CD14-positive monocyte (primary cell): ENCODE measurements around the gene KCNJ6. TPM values are rescaled to one million over a fixed set of nuclear protein-coding genes. Genes with fewer than 3 reads are reported as not detected.

Source experiments
- DNase-seq, 3 donors: peaks; one replicate each; pipeline ENCODE4 v3.0.0-alpha.2; 2011 to 2022
- H2AFZ ChIP-seq: 2 replicates; pipeline ENCODE4 v1.6.0; 2012; ENCODE audit warnings: mild to moderate bottlenecking, low read depth, low read length, inconsistent platforms; ENCODE audit not compliant: insufficient read depth, poor library complexity, severe bottlenecking
- H3K27ac ChIP-seq, 2 donors: 1 replicate in 1 of 2; 2 replicates in 1 of 2; pipeline ENCODE4 v1.5.1; 2012 to 2013; ENCODE audit warnings: low read length in 2 of 2, control low read depth in 1 of 2, inconsistent platforms in 1 of 2, low read depth in 1 of 2, mild to moderate bottlenecking in 1 of 2
- H3K27me3 ChIP-seq, 2 donors: one replicate each; pipeline versions ENCODE4 v1.6.0 to v1.6.1; 2011 to 2013; ENCODE audit warnings: low read length in 2 of 2; ENCODE audit not compliant: control insufficient read depth in 2 of 2, insufficient read depth in 2 of 2
- H3K36me3 ChIP-seq, 2 donors: replicated peaks in 1 of 2; 1 replicate in 1 of 2; 2 replicates in 1 of 2; pipeline versions ENCODE4 v1.5.1 to v1.6.1; 2012 to 2013; ENCODE audit warnings: low read length in 2 of 2, control low read depth in 1 of 2, inconsistent platforms in 1 of 2, mild to moderate bottlenecking in 1 of 2; ENCODE audit not compliant: insufficient read depth in 2 of 2, control insufficient read depth in 1 of 2
- H3K4me1 ChIP-seq, 2 donors: 1 replicate in 1 of 2; 2 replicates in 1 of 2; pipeline versions ENCODE4 v1.5.1 to v1.6.1; 2012 to 2013; ENCODE audit warnings: low read length in 2 of 2, control low read depth in 1 of 2, inconsistent platforms in 1 of 2, mild to moderate bottlenecking in 1 of 2, moderate library complexity in 1 of 2; ENCODE audit not compliant: insufficient read depth in 2 of 2, control insufficient read depth in 1 of 2
- H3K4me2 ChIP-seq: replicated peaks from 2 replicates; pipeline ENCODE3; 2012; ENCODE audit warnings: low read length, moderate library complexity, mild to moderate bottlenecking; ENCODE audit not compliant: poor library complexity, severe bottlenecking; ENCODE audit errors: extremely low read depth
- H3K4me3 ChIP-seq, 3 experiments: fragments of 200-600 bp in 1 of 3; sonication (generic) in 1 of 3; replicated peaks in 1 of 3; 1 replicate in 2 of 3; 2 replicates in 1 of 3; pipeline ENCODE4 v1.5.1; 2011 to 2013; ENCODE audit warnings: low read length in 3 of 3, mild to moderate bottlenecking in 3 of 3, control low read depth in 2 of 3, low read depth in 2 of 3, inconsistent platforms in 1 of 3, moderate library complexity in 1 of 3
- H3K79me2 ChIP-seq: 2 replicates; pipeline ENCODE4 v1.6.0; 2012; ENCODE audit warnings: mild to moderate bottlenecking, control low read depth, inconsistent platforms, low read length, moderate library complexity; ENCODE audit not compliant: insufficient read depth
- H3K9ac ChIP-seq: 2 replicates; pipeline ENCODE4 v1.6.0; 2017; ENCODE audit warnings: low read length, mild to moderate bottlenecking; ENCODE audit not compliant: insufficient read depth, poor library complexity, severe bottlenecking
- H3K9me3 ChIP-seq, 2 donors: replicated peaks in 1 of 2; 1 replicate in 1 of 2; 2 replicates in 1 of 2; pipeline versions ENCODE4 v1.5.1 to v1.6.1; 2012 to 2013; ENCODE audit warnings: low read length in 2 of 2, control low read depth in 1 of 2; ENCODE audit not compliant: control insufficient read depth in 1 of 2, insufficient read depth in 1 of 2
- H4K20me1 ChIP-seq: 2 replicates; pipeline ENCODE4 v1.6.0; 2012; ENCODE audit warnings: mild to moderate bottlenecking, low read length, control low read depth, moderate library complexity; ENCODE audit not compliant: insufficient read depth
- H3K27ac Mint-ChIP-seq, 7 donors: one replicate each; pipeline ENCODE4 v1.8.0; 2020; ENCODE audit warnings: mild to moderate bottlenecking in 7 of 7, mixed read lengths in 7 of 7, moderate library complexity in 6 of 7, inconsistent platforms in 2 of 7
- H3K27me3 Mint-ChIP-seq, 3 donors: one replicate each; pipeline ENCODE4 v1.8.0; 2021 to 2022; ENCODE audit warnings: low read depth in 3 of 3, mild to moderate bottlenecking in 3 of 3, mixed read lengths in 3 of 3, moderate library complexity in 3 of 3, inconsistent platforms in 1 of 3
- H3K36me3 Mint-ChIP-seq, 2 donors: one replicate each; pipeline ENCODE4 v1.8.0; 2020; ENCODE audit warnings: mixed read lengths in 2 of 2, inconsistent platforms in 1 of 2, mild to moderate bottlenecking in 1 of 2
- H3K4me1 Mint-ChIP-seq: one replicate; pipeline ENCODE4 v1.8.0; 2020; ENCODE audit warnings: mild to moderate bottlenecking, mixed read lengths
- H3K4me3 Mint-ChIP-seq, 2 donors: one replicate each; pipeline ENCODE4 v1.8.0; 2020; ENCODE audit warnings: mild to moderate bottlenecking in 2 of 2, mixed read lengths in 2 of 2, moderate library complexity in 1 of 2
- H3K9me3 Mint-ChIP-seq, 7 donors: one replicate each; pipeline ENCODE4 v1.8.0; 2020 to 2022; ENCODE audit warnings: mixed read lengths in 7 of 7, mild to moderate bottlenecking in 6 of 7, moderate library complexity in 6 of 7, inconsistent platforms in 2 of 7
- WGBS: methylation state at CpG from one replicate; pipeline ENCODE4 v1.1.5; 2013; ENCODE audit warnings: missing lambda C conversion rate; ENCODE audit not compliant: insufficient coverage; 5-methylcytosine and 5-hydroxymethylcytosine counted together
- intact Hi-C, 2 donors: fragments of 100-400 bp; cut with micrococcal nuclease; formaldehyde crosslinking; loops; one replicate each; pipeline versions ENCODE4 v1.15.0 to v1.15.1; 2023
- polyA plus RNA-seq, 3 donors: library from polyadenylated mRNA; depleted of rRNA in 1 of 3; unstranded in 2 of 3; stranded (reverse) in 1 of 3; fragments of 300-500 nt in 2 of 3; fragments of >200 nt in 1 of 3; fragmentation: Illumina TruSeq in 2 of 3; gene quantifications; 1 replicate in 2 of 3; 2 replicates in 1 of 3; pipeline ENCODE4 v1.2.3, GENCODE V29; 2012 to 2021
- TF ChIP-seq, protein P1 (sequence below): fragments of 200-600 bp; IDR thresholded peaks from one replicate; pipeline ENCODE4 v1.8.0; 2022; ENCODE audit warnings: antibody characterized with exemption, mild to moderate bottlenecking

KCNJ6 gene
- polyA plus RNA-seq, 3 donors: not detected

- H3K4me3 ChIP-seq: no peak overlapping the region
- no peaks in the 10 kb centered on the region for H3K4me1 ChIP-seq
- Mint-ChIP-seq H3K4me1 (no peaks in the 10 kb centered on the region), H3K4me3 (peak overlapping the region in 1 of 2 donors; percentile 13), H3K27ac (no peak overlapping the region), H3K9me3 (peaks cover 2 to 21% (median 10%) of the 10 kb centered on the region in 7 donors), H3K36me3 (no peaks in the 10 kb centered on the region), H3K27me3 (peaks cover 3 to 9% (median 6%) of the 10 kb centered on the region in 3 donors)
- no peak overlapping the region for H2AFZ ChIP-seq
- peak in 1 of 3 donors; percentile 14 for DNase-seq
- H4K20me1 ChIP-seq: no peaks in the 10 kb centered on the region
- 60% methylated on average over 6 of the region's 12 CpGs for WGBS
- H3K79me2 ChIP-seq: no peaks in the 10 kb centered on the region
- H3K9me3 ChIP-seq: peaks cover 0 to 5% of the 10 kb centered on the region in 2 donors
- intact Hi-C loops: no loop called here
- no peak overlapping the region for H3K4me2 ChIP-seq
- peaks cover 3 to 13% of the 10 kb centered on the region in 2 donors for H3K27me3 ChIP-seq
- no peaks in the 10 kb centered on the region for H3K36me3 ChIP-seq
- no peak overlapping the region for H3K27ac ChIP-seq
- TF ChIP-seq, protein P1, sequence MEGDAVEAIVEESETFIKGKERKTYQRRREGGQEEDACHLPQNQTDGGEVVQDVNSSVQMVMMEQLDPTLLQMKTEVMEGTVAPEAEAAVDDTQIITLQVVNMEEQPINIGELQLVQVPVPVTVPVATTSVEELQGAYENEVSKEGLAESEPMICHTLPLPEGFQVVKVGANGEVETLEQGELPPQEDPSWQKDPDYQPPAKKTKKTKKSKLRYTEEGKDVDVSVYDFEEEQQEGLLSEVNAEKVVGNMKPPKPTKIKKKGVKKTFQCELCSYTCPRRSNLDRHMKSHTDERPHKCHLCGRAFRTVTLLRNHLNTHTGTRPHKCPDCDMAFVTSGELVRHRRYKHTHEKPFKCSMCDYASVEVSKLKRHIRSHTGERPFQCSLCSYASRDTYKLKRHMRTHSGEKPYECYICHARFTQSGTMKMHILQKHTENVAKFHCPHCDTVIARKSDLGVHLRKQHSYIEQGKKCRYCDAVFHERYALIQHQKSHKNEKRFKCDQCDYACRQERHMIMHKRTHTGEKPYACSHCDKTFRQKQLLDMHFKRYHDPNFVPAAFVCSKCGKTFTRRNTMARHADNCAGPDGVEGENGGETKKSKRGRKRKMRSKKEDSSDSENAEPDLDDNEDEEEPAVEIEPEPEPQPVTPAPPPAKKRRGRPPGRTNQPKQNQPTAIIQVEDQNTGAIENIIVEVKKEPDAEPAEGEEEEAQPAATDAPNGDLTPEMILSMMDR: no peak
- no peak overlapping the region for H3K9ac ChIP-seq
Measured at GRCh38 chr21:37631319-37632117, 284.7 kb downstream of the KCNJ6 start.

- no CpG with 5 or more reads among the region's 2 CpGs for WGBS
- Mint-ChIP-seq H3K36me3 (no peaks in the 10 kb centered on the region), H3K27ac (no peak overlapping the region), H3K9me3 (peaks cover 0 to 21% (median 12%) of the 10 kb centered on the region in 7 donors), H3K4me3 (no peak overlapping the region), H3K27me3 (peaks cover 3 to 9% (median 6%) of the 10 kb centered on the region in 3 donors), H3K4me1 (no peaks in the 10 kb centered on the region)
- Histone ChIP-seq H3K4me2 (no peak overlapping the region), H3K36me3 (no peaks in the 10 kb centered on the region), H3K79me2 (no peaks in the 10 kb centered on the region), H3K27ac (no peak overlapping the region), H3K4me3 (no peak overlapping the region), H3K27me3 (peaks cover 3 to 13% of the 10 kb centered on the region in 2 donors), H4K20me1 (no peaks in the 10 kb centered on the region), H3K9me3 (peaks cover 0 to 5% of the 10 kb centered on the region in 2 donors), H3K4me1 (no peaks in the 10 kb centered on the region), H3K9ac (no peak overlapping the region), H2AFZ (no peak overlapping the region)
- no peak for DNase-seq
- TF ChIP-seq, protein P1: no peak
- intact Hi-C loops: no loop called here
Measured at GRCh38 chr21:37630872-37631271, 285.4 kb downstream of the KCNJ6 start.
